ENCODE data around the gene LRP1.
A peak's percentile ranks its signal among the peaks of the same experiment; 100 is the strongest.

Gene LRP1

GRCh38 chr12:57178213-57178612, 49.9 kb downstream of the LRP1 start:
- no peak for DNase-seq

- no peak for DNase-seq
Measured at GRCh38 chr12:57179331-57180086, 51.2 kb downstream of the LRP1 start.

- DNase-seq, result no peak
Measured at GRCh38 chr12:57180321-57180989, 52.2 kb downstream of the LRP1 start.

DNA sequence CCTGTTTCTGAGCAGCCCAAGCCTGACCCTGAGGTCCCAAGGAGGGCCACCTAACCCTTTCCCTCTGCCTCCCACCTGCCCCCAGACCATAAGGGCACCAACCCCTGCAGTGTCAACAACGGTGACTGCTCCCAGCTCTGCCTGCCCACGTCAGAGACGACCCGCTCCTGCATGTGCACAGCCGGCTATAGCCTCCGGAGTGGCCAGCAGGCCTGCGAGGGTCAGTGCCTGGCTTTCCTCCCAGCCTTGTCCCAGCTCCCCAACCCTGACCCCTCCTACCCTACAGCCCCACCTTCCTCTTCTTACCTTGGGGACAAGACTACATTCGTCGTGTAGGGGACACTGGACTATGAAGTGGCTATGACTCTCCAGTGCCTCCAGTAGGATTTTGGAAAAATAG, 52.8 kb downstream of the LRP1 start:
- DNase-seq, result no peak

DNA sequence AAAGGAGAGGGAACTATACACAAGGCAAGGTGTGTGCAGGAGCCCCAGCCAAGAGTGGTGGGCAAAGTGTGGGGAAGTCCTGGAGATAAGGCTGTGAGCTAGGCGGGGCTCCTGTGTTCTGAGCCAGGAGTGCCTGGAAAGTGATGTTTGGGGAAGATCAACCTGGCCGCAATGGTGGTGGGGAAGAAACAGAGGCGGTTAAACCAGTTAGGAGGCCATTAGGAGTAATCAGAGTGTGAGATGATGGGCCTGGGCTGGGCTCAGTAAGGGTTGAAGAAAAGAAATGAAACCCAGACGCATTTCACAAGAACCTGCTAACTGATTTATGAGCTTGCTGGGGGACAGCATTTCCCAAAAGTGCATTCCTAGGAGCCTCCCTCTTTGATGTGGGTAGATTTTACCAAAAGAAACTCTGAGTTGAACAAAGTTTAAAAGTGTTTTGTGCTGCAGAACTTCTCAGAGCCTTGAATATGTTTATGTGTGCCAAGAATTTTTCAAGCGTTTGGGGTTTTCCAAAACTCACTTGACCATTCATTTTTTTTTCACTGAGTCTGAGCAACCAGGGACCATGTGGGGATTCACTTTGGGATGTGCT, 53.4 kb downstream of the LRP1 start:
- no peak for DNase-seq

DNA sequence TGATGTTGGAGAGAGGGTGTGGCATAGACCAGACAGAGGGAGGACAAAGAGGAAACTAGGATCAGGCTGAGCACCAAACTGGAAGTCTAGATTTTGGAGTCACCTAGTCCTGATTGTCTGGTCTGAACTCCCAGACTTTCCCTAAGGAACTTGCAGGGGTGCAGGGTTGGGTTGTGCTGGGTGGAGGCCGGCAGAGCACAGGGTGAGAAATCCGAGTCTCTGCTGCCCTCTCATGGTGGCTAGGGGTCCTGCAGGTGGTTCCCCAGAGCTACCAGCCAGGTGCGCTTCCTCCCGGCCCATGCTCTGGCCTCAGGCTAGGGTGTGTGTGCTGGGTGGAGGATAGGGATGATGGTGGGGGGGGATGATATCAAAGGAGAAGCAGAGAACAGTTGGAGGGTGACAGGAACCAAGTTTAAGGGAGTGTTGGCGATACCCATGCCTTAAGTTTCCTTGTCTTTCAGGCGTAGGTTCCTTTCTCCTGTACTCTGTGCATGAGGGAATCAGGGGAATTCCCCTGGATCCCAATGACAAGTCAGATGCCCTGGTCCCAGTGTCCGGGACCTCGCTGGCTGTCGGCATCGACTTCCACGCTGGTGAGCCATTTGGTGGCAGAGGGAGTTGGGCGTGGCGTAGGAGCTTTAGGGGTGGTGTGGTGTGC, 54.8 kb downstream of the LRP1 start:
- DNase-seq, result peak; percentile 75

GRCh38 chr12:57183939-57184725, 55.8 kb downstream of the LRP1 start:
- no peak for DNase-seq

- DNase-seq, result no peak
Measured at GRCh38 chr12:57185403-57185802, 57.1 kb downstream of the LRP1 start.

- no peak for DNase-seq
Measured at GRCh38 chr12:57185906-57186508, 57.7 kb downstream of the LRP1 start.

- no peak for DNase-seq
Measured at GRCh38 chr12:57187222-57188089, 59.2 kb downstream of the LRP1 start.

DNA sequence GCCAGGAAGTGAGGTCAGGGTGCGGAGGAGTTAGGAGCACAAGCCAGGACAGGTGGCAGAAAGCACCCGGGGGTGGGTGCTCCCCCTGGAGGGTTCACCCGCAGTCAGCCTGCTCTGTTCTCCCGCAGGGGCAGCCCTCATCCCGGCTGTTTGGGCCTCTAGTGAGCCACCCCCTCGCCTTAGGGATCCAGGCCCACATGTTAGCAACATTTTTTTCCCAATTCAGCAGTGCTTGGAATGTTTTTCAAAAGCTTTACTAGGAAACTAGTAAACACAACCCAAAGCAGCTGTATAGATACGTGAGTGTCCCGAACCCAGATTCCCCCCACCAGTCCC, 59.8 kb downstream of the LRP1 start:
- DNase-seq, result no peak

DNA sequence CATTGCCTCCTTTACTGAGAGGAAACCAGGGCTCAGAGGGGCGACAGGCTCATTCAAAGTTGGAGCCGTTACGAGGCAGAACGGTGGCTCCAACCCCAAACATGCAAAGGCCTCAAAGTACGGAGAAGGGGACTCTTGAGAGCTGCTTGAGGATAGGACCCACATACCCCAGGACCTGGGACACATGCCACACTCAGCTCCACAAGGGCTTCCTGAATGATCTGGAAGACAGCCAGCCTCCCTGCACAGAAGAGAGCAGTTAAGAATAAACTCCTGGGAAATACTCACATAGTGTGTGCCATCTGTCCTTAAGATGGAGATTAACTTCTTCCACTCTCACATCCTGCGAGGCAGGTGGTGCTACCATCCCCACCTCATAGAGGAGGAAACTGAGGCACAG, 61.8 kb downstream of the LRP1 start:
- no peak for DNase-seq

- DNase-seq, result no peak
Measured at GRCh38 chr12:57190821-57191220, 62.5 kb downstream of the LRP1 start.

DNA sequence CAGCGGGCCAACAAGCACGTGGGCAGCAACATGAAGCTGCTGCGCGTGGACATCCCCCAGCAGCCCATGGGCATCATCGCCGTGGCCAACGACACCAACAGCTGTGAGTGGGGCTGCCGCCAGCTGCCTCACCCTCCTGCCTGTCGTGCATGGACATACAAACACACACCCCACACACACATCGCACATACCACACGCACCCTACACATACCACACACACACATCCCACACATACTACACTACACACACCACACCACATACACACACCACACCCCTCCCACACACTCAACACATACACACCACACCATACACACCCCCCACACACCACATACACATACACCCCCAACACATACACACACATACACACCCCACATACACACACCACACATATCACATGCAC, 63.1 kb downstream of the LRP1 start:
- no peak for DNase-seq

GRCh38 chr12:57192920-57193319, 64.6 kb downstream of the LRP1 start:
- DNase-seq, result no peak

DNA sequence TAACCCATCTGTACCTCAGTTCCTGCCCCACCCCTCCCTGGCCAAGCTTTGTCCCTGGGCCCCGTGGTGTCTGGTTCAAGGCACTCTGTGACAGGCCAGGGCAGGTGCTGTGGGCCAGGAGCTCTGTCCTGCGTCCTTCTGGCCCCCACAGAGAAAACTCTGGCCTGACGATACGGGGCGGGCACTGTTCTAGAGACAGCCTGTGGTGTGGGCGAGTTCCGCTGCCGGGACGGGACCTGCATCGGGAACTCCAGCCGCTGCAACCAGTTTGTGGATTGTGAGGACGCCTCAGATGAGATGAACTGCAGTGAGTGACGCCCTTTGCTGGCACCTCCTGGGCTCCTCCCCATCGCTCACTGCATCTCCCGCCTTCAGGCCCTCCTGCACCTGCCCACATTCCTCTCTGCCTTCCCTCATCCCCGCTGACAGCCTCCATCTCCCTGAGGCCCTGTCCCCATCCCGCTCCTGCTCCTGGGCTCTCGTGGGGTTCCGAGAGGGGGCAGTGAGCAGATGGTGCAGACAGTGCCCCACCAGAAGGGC, 65.5 kb downstream of the LRP1 start:
- DNase-seq, result no peak

DNA sequence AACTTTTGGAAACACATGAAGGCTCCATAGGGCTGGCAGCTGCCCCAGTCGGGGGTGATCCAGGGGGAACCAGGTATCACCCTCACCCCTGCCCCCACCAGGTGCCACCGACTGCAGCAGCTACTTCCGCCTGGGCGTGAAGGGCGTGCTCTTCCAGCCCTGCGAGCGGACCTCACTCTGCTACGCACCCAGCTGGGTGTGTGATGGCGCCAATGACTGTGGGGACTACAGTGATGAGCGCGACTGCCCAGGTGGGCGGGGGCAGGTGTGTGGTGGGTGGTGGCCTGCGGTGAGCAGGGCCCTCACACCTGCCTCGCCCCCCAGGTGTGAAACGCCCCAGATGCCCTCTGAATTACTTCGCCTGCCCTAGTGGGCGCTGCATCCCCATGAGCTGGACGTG, 66.0 kb downstream of the LRP1 start:
- no peak for DNase-seq

DNA sequence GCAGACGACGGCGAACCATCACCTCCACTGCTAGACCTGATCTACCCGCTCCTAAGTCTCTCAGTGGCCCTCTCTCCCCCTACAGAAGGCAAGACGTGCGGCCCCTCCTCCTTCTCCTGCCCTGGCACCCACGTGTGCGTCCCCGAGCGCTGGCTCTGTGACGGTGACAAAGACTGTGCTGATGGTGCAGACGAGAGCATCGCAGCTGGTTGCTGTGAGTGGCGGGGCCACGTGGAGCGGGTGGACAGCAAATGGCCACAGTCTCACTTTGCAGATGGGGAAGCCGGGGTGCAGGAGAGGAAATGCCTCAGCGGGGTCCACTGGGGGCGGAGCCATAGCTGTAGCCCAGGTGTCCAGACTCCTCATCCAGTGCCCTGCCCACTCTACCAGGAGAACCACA, 66.9 kb downstream of the LRP1 start:
- DNase-seq, result no peak

- no peak for DNase-seq
Measured at GRCh38 chr12:57195611-57196371, 67.5 kb downstream of the LRP1 start.

DNA sequence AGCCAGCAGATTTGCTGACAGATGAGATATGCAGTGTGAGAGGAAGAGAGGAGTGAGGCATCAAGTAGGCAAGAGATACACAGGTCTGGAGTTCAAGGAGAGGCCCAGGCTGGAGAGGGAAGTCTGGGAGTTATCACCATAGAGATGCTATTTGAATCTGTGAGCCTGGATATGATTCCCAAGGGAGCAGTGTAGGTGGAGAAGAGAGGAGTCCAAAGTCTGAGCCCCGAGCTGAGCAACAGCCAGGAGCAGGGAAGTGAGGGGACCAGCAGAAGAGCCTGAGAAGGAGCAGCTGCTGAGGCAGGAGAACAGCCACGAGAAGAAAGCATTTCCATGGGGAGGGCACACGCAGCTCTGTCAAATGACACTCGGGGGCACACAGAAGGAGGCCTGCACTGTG, 68.2 kb downstream of the LRP1 start:
- DNase-seq, result no peak

- no peak for DNase-seq
Measured at GRCh38 chr12:57196956-57197355, 68.7 kb downstream of the LRP1 start.
